ENCODE data around the gene PLOD2.

PLOD2 gene

GRCh38 chr3:146181216-146181615 is 20.2 kb upstream of the PLOD2 start:
- no peak overlapping the region for H3K4me3 ChIP-seq (ENCODE audit: low read depth, low read length)
- no peak for DNase-seq (ENCODE audit: low read depth)
- TF ChIP-seq CTCF (IDR thresholded peaks at IDR 0.05; ENCODE audit: control insufficient read depth, extremely low read depth, insufficient read depth), result no peak

- DNase-seq (ENCODE audit: low read depth), result no peak
- H3K4me3 ChIP-seq (ENCODE audit: low read depth, low read length), result no peak overlapping the region
- no peak for TF ChIP-seq CTCF (IDR thresholded peaks at IDR 0.05; ENCODE audit: control insufficient read depth, extremely low read depth, insufficient read depth)
Observed at GRCh38 chr3:146180376-146180775, 19.4 kb upstream of the PLOD2 start.

- no peak for DNase-seq (ENCODE audit: low read depth)
- TF ChIP-seq CTCF (IDR thresholded peaks at IDR 0.05; ENCODE audit: control insufficient read depth, extremely low read depth, insufficient read depth), result no peak
- no peak overlapping the region for H3K4me3 ChIP-seq (ENCODE audit: low read depth, low read length)
Observed at GRCh38 chr3:146178006-146178689, 17.2 kb upstream of the PLOD2 start.

GRCh38 chr3:146177519-146177918 is 16.5 kb upstream of the PLOD2 start:
- no peak for DNase-seq (ENCODE audit: low read depth)
- H3K4me3 ChIP-seq (ENCODE audit: low read depth, low read length), result no peak overlapping the region
- no peak for TF ChIP-seq CTCF (IDR thresholded peaks at IDR 0.05; ENCODE audit: control insufficient read depth, extremely low read depth, insufficient read depth)

GRCh38 chr3:146177072-146177471 is 16.1 kb upstream of the PLOD2 start:
- TF ChIP-seq CTCF (IDR thresholded peaks at IDR 0.05; ENCODE audit: control insufficient read depth, extremely low read depth, insufficient read depth), result no peak
- no peak overlapping the region for H3K4me3 ChIP-seq (ENCODE audit: low read depth, low read length)
- no peak for DNase-seq (ENCODE audit: low read depth)

GRCh38 chr3:146172586-146172985 is 11.6 kb upstream of the PLOD2 start:
- no peak for DNase-seq (ENCODE audit: low read depth)
- no peak for TF ChIP-seq CTCF (IDR thresholded peaks at IDR 0.05; ENCODE audit: control insufficient read depth, extremely low read depth, insufficient read depth)
- no peak overlapping the region for H3K4me3 ChIP-seq (ENCODE audit: low read depth, low read length)

- TF ChIP-seq CTCF (IDR thresholded peaks at IDR 0.05; ENCODE audit: control insufficient read depth, extremely low read depth, insufficient read depth), result no peak
- no peak overlapping the region for H3K4me3 ChIP-seq (ENCODE audit: low read depth, low read length)
- DNase-seq (ENCODE audit: low read depth), result no peak
Observed at GRCh38 chr3:146170591-146170990, 9.6 kb upstream of the PLOD2 start.

All from LNCaP clone FGC (cell line).